Activated CD8-positive, alpha-beta memory T cell treated with anti-CD3 and anti-CD28 coated beads, Interleukin-2, amount 50 U/mL, for 24 hours (primary cell): ENCODE measurements around the gene APIP.
"Not testable (repeated sequence)": the region's sequence is repeated elsewhere in the genome, so short reads cannot be mapped to it uniquely, and the experiment has no call there.

Experiments used
- DNase-seq: peaks from one replicate; pipeline ENCODE4 v3.0.0-alpha.2; 2020; ENCODE audit errors: extremely low read depth

APIP gene

GRCh38 chr11:34926101-34926830 is 10.1 kb upstream of the APIP start:
- DNase-seq: no peak

GRCh38 chr11:34924714-34925113 is 8.5 kb upstream of the APIP start:
- DNase-seq: no peak

GRCh38 chr11:34921156-34921555 is 5.0 kb upstream of the APIP start:
- no peak for DNase-seq

- DNase-seq: no peak
Measured at GRCh38 chr11:34916843-34917770, 928 bp upstream of the APIP start.

GRCh38 chr11:34915136-34916014 is 804 bp downstream of the APIP start:
- no peak for DNase-seq

- not testable (repeated sequence) for DNase-seq
Measured at GRCh38 chr11:34913556-34913955, 2.6 kb downstream of the APIP start.

- no peak for DNase-seq
Measured at GRCh38 chr11:34911676-34912075, 4.5 kb downstream of the APIP start.

GRCh38 chr11:34910817-34911216 is 5.4 kb downstream of the APIP start:
- DNase-seq: no peak

GRCh38 chr11:34909955-34910354 is 6.2 kb downstream of the APIP start:
- no peak for DNase-seq

- DNase-seq: no peak
Measured at GRCh38 chr11:34909415-34909814, 6.8 kb downstream of the APIP start.

- DNase-seq: no peak
Measured at GRCh38 chr11:34907934-34908593, 8.1 kb downstream of the APIP start.

GRCh38 chr11:34905666-34906065 is 10.5 kb downstream of the APIP start:
- no peak for DNase-seq

GRCh38 chr11:34904421-34904955 is 11.7 kb downstream of the APIP start:
- DNase-seq: no peak

- DNase-seq: no peak
Measured at GRCh38 chr11:34899633-34900016, 16.6 kb downstream of the APIP start.

GRCh38 chr11:34898474-34898873 is 17.7 kb downstream of the APIP start:
- DNase-seq: no peak

- no peak for DNase-seq
Measured at GRCh38 chr11:34897171-34897870, 18.9 kb downstream of the APIP start.

- DNase-seq: not testable (repeated sequence)
Measured at GRCh38 chr11:34896191-34896590, 20.0 kb downstream of the APIP start.

- no peak for DNase-seq
Measured at GRCh38 chr11:34893416-34893815, 22.8 kb downstream of the APIP start.

- no peak for DNase-seq
Measured at GRCh38 chr11:34891611-34892010, 24.6 kb downstream of the APIP start.

- DNase-seq: no peak
Measured at GRCh38 chr11:34890812-34891211, 25.4 kb downstream of the APIP start.

GRCh38 chr11:34890089-34890488 is 26.1 kb downstream of the APIP start:
- DNase-seq: no peak
